HG02852 (cell line): ENCODE results near the gene EPS8L3.
A peak's percentile ranks its signal among the peaks of the same experiment; 100 is the strongest.
"Not testable (repeated sequence)": the region's sequence is repeated elsewhere in the genome, so short reads cannot be mapped to it uniquely, and the experiment has no call there.

Experiments
- ATAC-seq: cut with Tn5 transposase; IDR thresholded peaks from one replicate; pipeline ENCODE4 v1.9.1; 2021; ENCODE audit warnings: mild to moderate bottlenecking, moderate library complexity; ENCODE audit not compliant: unreplicated experiment

The EPS8L3 gene

DNA sequence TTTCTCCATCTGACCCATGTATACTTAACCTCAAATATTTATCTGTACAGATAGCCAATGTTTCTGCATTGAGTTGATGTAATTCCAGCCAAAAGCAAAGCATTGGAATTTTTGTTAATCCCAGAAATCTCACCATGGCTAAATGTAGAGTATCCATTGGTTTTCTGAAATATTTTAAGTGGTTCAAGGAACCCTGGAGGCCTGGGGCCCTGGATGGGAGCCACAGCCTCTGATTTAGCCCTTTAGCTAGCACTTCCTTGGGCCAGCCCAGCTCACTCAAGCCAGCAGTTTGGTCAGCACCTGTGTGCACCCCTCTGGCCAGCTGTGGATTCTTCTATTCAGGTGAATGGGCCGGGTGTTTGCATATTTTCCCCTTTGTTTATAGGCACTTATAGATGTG lies 18.8 kb upstream of the EPS8L3 start:
- no peak for ATAC-seq

DNA sequence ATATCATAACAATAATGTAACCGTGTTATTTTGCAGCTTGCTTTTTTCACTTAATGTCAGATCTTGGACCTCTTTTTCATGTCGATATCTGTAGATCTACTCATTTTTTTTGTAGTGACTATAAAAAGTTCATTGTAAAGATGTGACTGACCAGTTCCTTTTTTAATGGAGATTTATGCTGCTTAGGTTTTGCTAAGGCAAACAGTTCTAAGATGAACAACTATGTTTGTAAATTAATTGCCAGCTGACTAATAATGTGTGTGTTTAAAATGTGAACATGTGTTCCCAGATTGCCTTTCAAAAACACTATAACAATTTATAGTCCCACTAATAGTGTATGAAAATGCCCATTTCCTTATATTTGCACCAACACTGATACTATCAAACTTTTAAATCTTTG lies 18.1 kb upstream of the EPS8L3 start:
- ATAC-seq: no peak

DNA sequence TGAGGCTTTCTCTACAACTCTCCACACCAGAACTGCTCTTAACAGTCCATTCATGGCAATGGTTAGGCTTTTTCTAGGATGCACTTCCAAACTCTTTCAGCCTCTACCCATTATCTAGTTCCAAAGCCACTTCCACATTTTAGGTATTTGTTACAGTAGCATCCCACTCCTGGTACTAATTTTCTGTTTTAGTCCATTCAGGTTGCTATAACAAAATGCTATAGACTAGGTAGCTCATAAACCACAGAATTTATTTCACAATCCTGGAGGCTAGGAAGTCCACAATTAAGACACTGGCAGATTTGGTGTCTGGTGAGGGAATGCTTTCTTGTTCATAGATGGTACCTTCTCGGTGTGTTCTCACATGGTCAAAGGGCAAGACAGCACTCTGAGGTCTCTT lies 17.3 kb upstream of the EPS8L3 start:
- no peak for ATAC-seq

DNA sequence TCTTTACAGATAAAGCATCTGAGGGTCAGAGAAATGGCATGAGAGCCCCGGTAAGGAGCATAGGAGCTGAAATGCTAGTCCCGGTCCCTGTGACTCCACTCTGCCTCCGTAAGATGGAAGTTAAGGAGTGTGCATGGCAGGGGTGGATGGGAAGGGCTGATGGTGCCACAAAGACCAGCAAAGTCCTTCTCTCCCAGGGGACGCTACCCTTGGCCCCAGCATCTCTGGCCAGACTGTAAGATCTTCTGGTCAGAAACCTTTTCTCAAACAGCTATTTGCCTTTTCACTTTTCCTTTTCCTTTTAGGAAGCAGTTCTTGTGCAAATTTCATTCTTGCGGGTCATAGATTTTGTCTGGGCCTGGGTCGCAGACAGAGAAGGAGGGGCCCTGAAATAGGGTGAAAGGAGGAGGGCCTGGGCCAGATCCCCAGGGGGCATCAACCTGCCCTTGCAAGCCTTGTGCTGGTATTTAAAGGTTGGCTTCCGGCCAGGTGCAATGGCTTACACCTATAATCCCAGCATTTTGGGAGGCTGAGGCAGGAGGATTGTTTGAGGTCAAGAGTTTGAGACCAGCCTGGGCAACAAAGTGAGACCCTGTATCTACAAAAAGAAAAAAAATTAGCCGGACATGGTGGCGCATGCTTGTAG lies 14.4 kb upstream of the EPS8L3 start:
- ATAC-seq: no peak

DNA sequence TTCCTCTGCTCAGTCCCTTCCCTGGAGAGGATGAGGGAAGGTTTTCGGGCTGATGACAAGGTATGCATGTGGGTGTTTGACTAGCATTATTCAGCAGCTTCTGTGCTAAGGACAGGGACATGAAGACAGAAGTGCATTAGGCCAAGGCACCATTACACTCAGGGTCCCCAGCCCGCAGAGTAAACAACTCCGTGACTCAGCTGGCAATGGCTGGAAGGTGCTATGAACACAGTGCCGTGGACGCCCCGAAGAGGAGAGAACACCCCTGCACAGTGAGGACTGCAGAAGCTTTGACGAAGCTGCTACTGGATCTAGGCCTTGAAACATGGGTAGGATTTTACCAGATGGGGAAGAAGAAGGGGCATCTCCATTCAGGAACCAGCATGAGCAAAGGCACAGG lies 13.7 kb upstream of the EPS8L3 start:
- no peak for ATAC-seq

DNA sequence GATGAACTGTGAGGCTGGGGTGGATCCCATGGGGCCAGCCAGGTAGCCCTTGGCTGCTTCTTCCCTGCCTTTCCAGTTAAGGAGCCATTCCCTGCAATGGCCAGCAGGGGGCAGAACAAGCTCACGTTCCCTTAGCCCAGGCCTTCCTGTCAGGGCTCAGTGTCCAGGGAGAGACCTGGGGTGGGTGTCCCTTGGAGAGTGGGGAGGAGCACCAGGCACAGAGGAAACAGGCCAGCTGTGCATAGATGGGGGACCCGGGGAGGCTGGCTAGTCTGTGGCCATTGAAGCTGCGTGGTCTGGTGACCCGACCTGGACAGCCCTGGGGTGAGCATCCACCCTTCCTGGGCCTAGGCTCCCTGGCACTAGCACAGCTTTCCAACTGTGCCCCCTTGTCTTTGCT lies 13.2 kb upstream of the EPS8L3 start:
- peak; percentile 50 for ATAC-seq

DNA sequence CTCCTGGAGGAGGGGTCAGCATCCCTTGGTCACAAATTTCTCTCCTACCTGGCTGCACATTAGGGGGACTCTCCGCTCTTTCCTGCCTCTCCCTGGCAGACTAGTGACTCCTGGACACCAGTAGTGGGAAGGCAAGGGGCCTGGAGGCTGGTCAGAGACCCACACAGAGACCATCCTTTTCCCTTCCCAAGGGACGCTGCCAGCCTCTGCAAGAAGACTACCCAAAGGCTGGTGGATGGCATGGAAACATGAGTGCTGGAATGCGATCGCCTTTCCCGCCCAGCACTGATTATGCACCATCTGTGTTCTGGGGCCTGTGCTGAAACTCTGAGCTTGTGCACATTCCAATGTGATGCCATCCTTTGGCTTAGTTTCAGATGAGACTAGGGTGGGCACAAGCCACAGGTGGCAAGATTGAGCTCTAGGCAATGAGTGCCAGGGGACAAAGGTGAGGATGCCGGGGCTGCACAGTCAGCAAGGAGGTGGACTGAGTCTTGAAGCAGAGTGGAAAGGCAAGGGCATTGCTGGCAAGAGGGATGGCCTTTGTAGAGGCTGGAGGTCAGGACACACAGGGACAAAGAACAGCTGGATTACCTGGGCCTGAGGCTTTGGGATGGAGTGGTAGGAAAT lies 12.6 kb upstream of the EPS8L3 start:
- ATAC-seq: no peak

DNA sequence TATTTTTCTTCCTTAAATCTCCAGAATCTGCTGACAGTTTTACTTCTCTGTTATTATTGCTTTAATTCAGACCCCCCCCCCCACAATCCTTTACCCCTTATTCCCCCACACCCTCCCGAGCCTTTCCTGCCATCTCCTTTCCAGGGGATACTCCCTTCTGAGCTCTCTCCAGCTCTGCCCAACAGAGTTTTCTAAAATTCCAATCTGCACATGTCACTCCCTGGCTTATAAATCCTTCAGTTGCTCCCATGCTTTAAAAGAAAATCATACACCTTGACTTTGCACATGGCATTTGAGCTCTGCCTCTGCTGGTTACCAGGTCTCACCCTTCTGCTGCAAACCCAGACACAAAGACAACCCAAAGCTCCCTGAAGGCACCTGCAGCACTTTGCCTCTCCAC lies 11.7 kb upstream of the EPS8L3 start:
- no peak for ATAC-seq

DNA sequence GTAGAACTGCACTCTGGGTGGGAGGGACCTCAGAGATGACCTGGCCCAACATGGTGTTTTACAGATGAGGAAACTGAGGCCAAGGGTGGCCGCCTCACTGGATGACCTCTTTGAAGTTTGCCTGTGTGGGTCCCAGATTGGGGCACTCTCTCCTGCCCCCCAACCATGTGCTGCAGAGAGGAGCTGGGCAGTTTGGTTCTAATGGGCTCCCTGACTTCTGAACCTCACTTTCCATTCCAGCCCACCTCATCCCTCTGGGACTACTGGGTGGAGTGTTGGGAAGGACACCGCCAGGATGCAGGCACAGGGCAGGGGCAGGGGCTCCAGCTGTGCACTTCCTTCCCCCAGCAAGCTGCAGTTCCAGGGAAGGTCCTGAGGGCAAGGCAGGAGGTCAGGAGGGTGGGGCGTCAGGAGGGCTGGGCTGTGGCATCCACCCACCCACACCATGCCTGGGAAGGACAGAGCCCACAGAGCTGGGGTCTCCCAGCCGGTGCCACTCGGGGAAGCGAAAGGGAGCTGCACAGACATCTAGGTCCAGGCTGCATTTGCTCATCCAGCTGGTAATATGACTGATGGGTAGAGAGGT lies 10.3 kb upstream of the EPS8L3 start:
- no peak for ATAC-seq

DNA sequence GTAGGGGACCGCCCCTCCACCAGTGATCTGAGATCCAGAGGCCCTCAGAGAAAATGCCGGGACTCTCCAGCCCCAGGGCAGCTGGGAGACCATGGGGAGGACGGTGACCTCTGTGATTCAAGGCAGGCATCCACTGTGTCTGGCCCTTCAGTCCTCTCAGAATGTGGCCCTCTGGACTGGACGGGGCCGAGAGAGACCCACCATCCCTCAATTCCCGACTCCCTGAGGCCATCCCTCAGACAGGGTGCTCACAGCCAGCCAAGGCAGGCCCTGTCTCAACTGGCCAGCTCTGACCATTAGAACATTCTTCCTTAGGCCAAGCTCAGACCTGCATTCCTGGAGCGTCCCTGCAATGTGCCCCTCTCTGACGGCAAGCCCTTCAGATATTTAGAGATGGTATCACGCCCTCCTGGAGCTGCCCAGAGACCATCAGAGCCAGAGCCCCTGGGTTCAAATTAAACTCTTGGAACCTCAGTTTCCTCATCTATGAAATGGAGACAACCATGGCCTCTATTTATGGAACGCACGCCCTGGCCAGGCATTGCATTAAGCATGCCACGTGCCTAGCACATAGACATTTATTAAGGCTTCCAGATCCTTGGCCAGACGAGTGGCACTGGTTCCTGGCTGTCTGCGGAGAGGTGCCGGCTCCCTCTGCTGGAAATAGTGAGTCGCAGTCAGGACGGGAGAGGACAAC lies 9.6 kb upstream of the EPS8L3 start:
- no peak for ATAC-seq

DNA sequence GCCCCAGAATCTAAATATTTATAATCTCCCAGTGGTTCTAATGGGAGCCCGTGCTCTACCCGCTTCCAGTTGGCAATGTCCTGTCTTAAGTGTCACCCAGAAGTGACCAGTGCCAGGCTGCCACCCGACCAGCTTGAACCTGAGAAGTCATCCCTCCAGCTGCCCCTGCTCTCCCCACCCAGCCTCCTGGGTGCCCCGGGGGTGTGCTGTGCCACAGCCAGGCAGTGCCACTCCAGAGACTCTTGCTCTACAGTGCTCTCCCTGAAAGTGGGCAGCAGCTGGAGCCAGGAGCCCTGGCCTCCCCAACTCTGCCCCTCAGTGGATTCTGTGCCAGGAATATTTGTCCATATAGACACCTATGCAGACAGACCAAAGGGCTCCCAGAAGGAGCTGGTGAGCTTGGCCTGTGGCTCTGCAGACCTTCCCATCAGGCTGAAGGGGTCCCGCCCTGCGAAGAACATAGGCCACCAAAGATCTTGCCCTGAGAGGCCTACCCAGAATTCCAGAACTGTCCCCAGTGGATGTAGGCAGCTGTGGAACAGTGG lies 9.0 kb upstream of the EPS8L3 start:
- no peak for ATAC-seq

DNA sequence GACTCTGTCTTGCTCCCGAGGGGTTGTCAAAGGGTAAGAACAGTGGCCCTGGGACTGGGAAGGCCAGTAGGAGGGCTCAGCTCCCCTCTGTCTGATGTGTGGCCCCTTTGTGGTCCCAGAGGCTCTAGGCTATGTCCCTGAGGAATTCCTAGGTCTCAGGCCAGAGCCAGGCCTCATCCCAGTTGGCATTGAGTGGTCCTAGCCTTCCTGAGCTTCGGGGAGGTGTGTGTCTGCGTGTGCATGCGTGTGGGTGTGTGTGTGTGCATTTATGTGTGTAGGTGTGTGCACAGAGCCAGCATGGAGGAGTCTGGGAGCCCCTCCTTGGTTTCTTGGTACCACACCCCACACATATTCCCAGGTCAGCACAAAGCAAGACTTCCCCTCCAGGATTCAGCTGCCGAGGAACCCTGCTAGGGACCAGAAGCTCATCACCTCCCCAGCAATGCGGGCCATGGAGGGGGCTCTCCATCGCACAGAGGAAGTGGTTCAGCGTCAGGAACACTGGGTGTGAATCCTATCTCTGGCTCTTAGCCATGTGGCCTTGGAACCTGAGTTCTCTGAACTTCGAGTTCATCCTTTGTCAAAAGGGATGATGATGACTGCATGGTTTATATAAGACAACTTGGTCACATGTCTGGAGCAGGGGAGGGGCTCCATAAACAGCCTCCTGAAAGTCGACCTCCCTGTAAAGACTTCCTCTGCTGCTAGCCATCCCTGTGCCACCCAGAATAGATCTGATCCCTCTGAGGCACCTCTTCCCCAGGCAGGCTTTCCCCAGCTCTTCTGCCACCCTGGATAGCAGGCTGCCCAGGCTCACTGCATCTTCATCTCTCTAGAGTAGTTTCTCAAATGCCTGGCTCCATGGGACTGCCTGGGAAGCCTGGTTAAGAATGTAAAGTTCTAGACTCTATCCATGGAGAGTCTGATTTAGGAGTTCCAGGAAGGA lies 8.3 kb upstream of the EPS8L3 start:
- ATAC-seq: no peak

DNA sequence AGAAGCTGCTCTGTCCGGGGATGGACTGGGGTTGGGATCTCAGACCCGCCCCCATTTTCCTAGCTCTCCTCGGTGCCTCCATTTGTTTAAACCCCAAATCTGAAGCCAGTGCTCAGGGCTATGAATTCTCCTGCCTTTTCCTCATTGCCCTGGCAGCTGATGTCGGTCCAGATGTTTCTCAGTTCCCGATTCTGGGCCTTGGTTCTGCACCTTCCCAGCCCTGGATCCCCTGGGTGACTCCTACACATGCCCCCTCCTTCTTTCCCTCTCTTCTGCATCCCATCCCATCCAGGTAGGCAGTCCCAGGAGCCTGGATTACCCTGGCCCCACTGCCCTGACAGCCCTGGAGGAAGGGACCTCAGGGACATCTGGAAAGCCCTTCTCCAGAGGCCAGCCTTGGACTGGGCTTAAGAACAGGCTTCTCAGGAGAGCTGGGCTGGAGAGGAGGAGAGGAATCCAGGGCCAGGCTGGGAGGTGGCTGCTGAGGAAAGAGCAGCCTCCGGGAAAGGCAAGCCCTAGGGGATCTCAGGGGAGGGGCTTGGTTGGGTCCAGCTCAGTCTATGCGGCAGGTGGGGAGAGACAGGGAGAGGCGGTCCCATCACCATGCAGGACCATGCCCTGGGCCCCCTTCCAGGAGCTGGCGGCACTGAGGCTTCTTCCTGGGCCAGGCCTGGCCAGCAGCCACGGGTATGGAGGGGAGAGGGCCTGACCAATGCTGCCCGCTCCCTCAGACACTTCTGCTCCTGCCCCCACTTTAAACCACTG lies 6.8 kb upstream of the EPS8L3 start:
- ATAC-seq: no peak

DNA sequence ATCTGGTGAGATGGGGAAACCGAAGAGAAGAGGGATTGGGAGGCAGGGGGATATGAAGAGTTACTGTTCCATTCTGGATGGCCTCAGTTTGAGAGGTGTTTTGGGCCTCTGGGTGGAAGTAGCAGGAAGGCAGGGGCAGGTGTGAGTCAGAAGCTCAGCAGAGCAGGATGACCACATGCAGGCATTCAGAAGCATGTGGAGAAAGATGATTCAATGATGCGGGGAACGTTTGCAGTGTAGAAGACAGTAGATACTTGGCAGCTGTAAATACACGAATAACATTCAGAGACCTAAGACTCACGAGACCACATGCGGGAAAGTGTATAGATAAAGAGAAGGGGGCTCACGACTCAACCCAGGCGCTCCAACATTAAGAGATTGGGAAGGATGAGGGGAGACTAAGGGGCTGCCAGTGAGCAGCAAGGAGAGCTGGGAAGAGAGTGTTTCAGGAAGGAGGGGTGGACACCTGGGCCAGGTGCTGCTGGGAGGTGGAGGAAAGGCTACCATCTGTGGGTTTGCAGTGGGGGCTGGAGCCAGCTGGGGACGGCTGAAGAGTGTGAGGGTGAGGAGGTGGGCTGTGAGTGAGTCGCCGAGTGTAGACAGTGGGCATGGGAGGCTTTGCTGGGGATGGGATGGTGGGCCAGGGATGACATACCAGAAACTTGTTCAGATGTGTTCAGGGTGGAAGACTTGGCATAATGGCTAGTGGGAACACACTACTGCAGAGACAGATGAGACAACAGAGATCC lies 5.8 kb upstream of the EPS8L3 start:
- no peak for ATAC-seq

DNA sequence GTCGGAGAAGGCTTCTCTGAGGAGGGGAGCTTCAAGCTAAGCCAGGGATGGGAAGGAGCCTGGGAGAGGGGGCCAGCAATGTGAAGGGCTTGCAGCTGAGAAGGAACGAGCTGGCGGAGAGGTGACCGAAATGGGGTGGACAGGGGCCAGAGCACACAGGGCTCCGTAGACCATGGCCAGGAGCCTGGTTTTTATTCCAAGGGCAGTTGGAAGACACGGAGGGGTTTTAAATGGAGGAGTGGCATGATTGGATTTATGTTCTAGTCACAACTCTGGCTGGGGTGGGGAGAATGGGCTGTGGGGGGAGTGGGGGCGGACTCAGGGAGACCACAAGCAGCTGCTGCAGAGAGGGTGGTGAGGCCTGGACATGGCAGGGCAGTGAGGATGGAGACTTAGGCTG lies 5.1 kb upstream of the EPS8L3 start:
- ATAC-seq: no peak

DNA sequence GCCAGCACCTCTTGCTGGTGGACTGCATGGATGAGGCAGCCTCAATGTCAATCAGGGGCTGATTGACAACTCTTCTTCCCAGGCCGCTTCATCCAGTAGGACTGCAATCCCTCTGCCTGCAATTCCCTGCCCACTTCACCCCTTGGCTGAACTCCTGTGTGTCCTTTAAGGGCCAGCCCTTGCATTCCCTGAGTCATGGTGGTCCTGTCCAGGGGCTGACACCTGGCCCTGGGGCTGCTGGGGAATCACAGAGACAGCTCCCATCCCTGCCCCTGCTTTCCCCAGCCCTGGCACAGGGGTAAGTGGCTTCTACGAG lies 4.6 kb upstream of the EPS8L3 start:
- no peak for ATAC-seq

DNA sequence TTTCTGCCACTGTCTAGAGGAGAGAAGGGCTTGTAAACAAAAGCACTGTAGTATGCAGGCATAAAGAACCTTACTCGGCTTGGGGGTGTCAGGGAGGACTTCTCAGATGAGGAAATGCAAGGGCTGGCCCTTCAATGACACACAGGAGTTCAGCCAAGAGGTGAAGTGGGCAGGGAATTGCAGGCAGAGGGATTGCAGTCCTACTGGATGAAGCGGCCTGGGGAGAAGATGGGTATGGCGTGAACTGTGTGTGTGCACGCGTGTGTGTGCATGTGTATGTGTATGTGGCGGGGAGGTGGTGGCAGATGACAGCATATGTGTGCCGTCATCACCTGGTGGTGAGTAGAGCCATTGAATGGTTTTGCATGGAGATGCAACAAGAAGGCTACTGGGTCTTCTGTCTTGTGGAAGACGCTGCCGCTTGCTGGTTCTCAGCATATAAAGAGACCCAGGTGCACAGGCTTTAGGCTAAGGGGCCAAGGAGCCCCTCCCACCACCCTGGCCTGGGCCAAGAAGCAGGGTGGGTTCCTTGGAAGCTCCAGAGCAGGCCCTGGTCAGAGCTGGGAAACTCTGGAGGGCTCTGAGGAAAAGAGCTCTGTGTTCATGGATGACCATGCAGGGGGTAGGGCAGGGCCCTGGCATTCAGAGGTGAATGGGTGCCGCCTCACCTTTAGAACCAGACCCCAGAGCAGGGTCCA lies 4.1 kb upstream of the EPS8L3 start:
- ATAC-seq: no peak

DNA sequence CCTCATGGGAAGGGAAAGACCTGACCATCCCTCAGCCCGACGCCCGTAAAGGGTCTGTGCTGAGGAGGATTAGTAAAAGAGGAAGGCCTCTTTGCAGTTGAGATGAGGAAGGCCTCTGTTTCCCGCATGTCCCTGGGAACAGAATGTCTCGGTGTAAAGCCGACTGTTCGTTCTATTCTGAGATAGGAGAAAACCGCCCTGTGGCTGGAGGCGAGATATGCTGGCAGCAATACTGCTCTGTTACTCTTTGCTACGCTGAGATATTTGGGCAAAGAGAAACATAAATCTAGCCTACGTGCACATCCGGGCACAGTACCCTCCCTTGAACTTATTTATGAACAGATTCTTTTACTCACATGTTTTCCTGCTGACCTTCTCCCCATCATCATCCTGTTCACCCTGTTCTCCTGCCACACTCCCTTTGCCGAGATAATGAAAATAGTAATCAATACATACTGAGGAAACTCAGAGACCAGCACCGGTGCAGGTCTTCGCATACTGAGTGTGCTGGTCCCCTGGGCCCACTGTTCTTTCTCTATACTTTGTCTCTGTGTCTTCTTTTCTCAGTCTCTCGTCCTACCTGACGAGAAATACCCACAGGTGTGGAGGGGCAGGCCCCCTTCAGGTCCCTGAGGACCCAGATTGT lies 3.4 kb upstream of the EPS8L3 start:
- not testable (repeated sequence) for ATAC-seq
